ENCODE measurements around the gene CRYBG2.

GRCh38 chr1:26357121-26357602 lies 3.2 kb upstream of the CRYBG2 start:
- no peak for TF ChIP-seq TAF1 (IDR thresholded peaks at IDR 0.05; ENCODE audit: low read depth, low read length)
- TF ChIP-seq POLR2A (IDR thresholded peaks at IDR 0.05; ENCODE audit: low read depth, low read length), result no peak
